T-helper 1 cell treated with Interleukin-12 subunit alpha and Interleukin-12 subunit beta and Interleukin-4 antibody, amounts not matched to agents 30 ng/mL and 1 ng/mL, for 36 hours (primary cell): ENCODE results near the gene NR2F1. TPM values are rescaled to one million over a fixed set of nuclear protein-coding genes. Genes with fewer than 3 reads are reported as not detected.

Experiments used
- intact Hi-C: fragments of 100-400 bp; cut with micrococcal nuclease; formaldehyde crosslinking; loops from one replicate; pipeline ENCODE4 v1.15.1; 2024
- total RNA-seq: library from RNA; stranded (reverse); gene quantifications from 2 replicates; pipeline ENCODE4 v1.2.3, GENCODE V29; 2022

Gene NR2F1
- total RNA-seq, 1 donor from 2014 or later: not detected

GRCh38 chr5:93601802-93602155, 18.8 kb downstream of the NR2F1 start:
- intact Hi-C loops: loop anchor here (1.0 to 2.0 kb wide), 3 partner anchors 9 to 29 kb away; no protein-coding TSS in a partner anchor

GRCh38 chr5:93602241-93603077, 19.4 kb downstream of the NR2F1 start:
- intact Hi-C loops: loop anchor here (1.0 to 2.0 kb wide), 3 partner anchors 8 to 30 kb away; no protein-coding TSS in a partner anchor

- intact Hi-C loops: loop anchor here (2.0 kb wide), 2 partner anchors 16 to 30 kb away; no protein-coding TSS in a partner anchor
These were observed 20.2 kb downstream of the NR2F1 start for GRCh38 chr5:93603078-93603792.

- intact Hi-C loops: loop anchor here (2.0 kb wide), 2 partner anchors 17 to 31 kb away; no protein-coding TSS in a partner anchor
These were observed 21.0 kb downstream of the NR2F1 start for GRCh38 chr5:93603793-93604643.

- intact Hi-C loops: loop anchor here (5.0 kb wide), 1 partner anchor 507 kb away; a partner anchor contains a TSS
These were observed 21.9 kb downstream of the NR2F1 start for GRCh38 chr5:93604644-93605515.

GRCh38 chr5:93606382-93606752, 23.3 kb downstream of the NR2F1 start:
- intact Hi-C loops: loop anchor here (5.0 kb wide), 1 partner anchor 506 kb away; a partner anchor contains a TSS

GRCh38 chr5:93607367-93608258, 24.6 kb downstream of the NR2F1 start:
- intact Hi-C loops: loop anchor here (1.0 to 5.0 kb wide), 4 partner anchors 27 to 505 kb away; partner anchors contain the start of gene NR2F1-AS1

- intact Hi-C loops: loop anchor here (1.0 to 5.0 kb wide), 3 partner anchors 28 to 503 kb away; partner anchors contain the start of gene NR2F1-AS1
These were observed 25.8 kb downstream of the NR2F1 start for GRCh38 chr5:93608855-93609254.

- intact Hi-C loops: loop anchor here (1.0 to 5.0 kb wide), 3 partner anchors 7 to 503 kb away; partner anchors contain the start of gene NR2F1-AS1
These were observed 26.7 kb downstream of the NR2F1 start for GRCh38 chr5:93609762-93610161.

- intact Hi-C loops: loop anchor here (1.0 kb wide), 1 partner anchor 8 kb away; no protein-coding TSS in a partner anchor
These were observed 27.7 kb downstream of the NR2F1 start for GRCh38 chr5:93610581-93611272.

- intact Hi-C loops: no loop called here
These were observed 28.4 kb downstream of the NR2F1 start for GRCh38 chr5:93611273-93611975.

- intact Hi-C loops: no loop called here
These were observed 29.2 kb downstream of the NR2F1 start for GRCh38 chr5:93611976-93612854.

- intact Hi-C loops: no loop called here
These were observed 29.8 kb downstream of the NR2F1 start for GRCh38 chr5:93612855-93613243.

- intact Hi-C loops: no loop called here
These were observed 33.6 kb downstream of the NR2F1 start for GRCh38 chr5:93616538-93617174.

GRCh38 chr5:93620487-93621326, 37.7 kb downstream of the NR2F1 start:
- intact Hi-C loops: loop anchor here (5.0 kb wide), 4 partner anchors 182 to 1117 kb away; a partner anchor contains a TSS
